Tibial nerve (tissue), 3 donors: ENCODE measurements around the gene NCAM1.

ENCODE experiments used
- POLR2A ChIP-seq, 2 donors: fragments of 450-650 bp; IDR thresholded peaks; one replicate each; pipeline ENCODE4 v1.6.1; 2017; ENCODE audit warnings: antibody characterized with exemption in 2 of 2, mild to moderate bottlenecking in 2 of 2, moderate library complexity in 2 of 2
- TF ChIP-seq, protein P1 (sequence below), 5 experiments: fragments of 200-600 bp in 3 of 5; fragments of 450-650 bp in 2 of 5; sonication (generic) in 3 of 5; IDR thresholded peaks; one replicate each; pipeline ENCODE4 v1.5.1; 2016 to 2019; ENCODE audit warnings: antibody characterized with exemption in 5 of 5, mild to moderate bottlenecking in 3 of 5, moderate library complexity in 2 of 5

DNA sequence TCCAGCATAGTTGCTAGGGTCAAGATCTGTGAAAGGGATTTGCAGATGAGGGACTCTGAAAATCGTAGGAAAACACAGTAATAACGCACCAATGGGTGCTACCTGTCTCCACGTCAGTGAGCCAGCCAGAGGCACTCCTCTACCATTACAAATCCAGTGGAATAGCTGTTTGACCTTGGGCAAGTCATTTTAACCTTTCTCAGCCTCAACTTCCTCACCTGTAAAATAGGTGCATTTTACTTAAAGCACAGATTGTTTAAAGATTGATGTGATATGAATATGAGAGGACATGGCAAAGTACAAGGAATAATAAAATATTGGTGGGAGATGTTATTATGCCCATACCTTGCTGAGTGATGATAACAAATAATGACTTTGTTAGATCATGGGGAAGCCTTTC lies 205.1 kb downstream of the NCAM1 start:
- TF ChIP-seq, protein P1, sequence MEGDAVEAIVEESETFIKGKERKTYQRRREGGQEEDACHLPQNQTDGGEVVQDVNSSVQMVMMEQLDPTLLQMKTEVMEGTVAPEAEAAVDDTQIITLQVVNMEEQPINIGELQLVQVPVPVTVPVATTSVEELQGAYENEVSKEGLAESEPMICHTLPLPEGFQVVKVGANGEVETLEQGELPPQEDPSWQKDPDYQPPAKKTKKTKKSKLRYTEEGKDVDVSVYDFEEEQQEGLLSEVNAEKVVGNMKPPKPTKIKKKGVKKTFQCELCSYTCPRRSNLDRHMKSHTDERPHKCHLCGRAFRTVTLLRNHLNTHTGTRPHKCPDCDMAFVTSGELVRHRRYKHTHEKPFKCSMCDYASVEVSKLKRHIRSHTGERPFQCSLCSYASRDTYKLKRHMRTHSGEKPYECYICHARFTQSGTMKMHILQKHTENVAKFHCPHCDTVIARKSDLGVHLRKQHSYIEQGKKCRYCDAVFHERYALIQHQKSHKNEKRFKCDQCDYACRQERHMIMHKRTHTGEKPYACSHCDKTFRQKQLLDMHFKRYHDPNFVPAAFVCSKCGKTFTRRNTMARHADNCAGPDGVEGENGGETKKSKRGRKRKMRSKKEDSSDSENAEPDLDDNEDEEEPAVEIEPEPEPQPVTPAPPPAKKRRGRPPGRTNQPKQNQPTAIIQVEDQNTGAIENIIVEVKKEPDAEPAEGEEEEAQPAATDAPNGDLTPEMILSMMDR (IDR thresholded peaks at IDR 0.05), result no peak
- TF ChIP-seq POLR2A (IDR thresholded peaks at IDR 0.05), result no peak
